MCF 10A (cell line): Measurements from ENCODE around the gene SLC23A3. TPM values are rescaled to one million over a fixed set of nuclear protein-coding genes. Genes with fewer than 3 reads are reported as not detected.

Experiments used
- BruUV-seq: library from RNA; stranded (reverse); fragments of 400-500 nt; replicated peaks from 2 replicates; lab custom pipeline; 2021; lab: Mats Ljungman, UMichigan
- CTCF ChIA-PET: fragments of 300-600 bp; sonication (Branson Sonifier 250); formaldehyde crosslinking; extraction: SDS; loops from one replicate; lab custom pipeline; 2021; ENCODE audit warnings: antibody characterized with exemption, inconsistent platforms; lab: Yijun Ruan, JAX
- POLR2A ChIA-PET: fragments of 300-600, 350-650 bp; sonication (Branson Sonifier 250); formaldehyde crosslinking; extraction: SDS; loops from one replicate; lab custom pipeline; 2020; ENCODE audit warnings: antibody characterized with exemption, inconsistent platforms; lab: Yijun Ruan, JAX
- DNase-seq: peaks from one replicate; pipeline ENCODE4 v3.0.0-alpha.2; 2018; ENCODE audit not compliant: unreplicated experiment
- H3K27ac Mint-ChIP-seq: one replicate; pipeline ENCODE4 v1.8.0; 2022; ENCODE audit warnings: mild to moderate bottlenecking, low read depth, mixed read lengths; ENCODE audit not compliant: unreplicated experiment
- H3K27me3 Mint-ChIP-seq: one replicate; pipeline ENCODE4 v1.8.0; 2022; ENCODE audit warnings: mixed read lengths; ENCODE audit not compliant: insufficient read depth, unreplicated experiment
- H3K36me3 Mint-ChIP-seq: one replicate; pipeline ENCODE4 v1.8.0; 2022; ENCODE audit warnings: mild to moderate bottlenecking, moderate library complexity, mixed read lengths; ENCODE audit not compliant: insufficient read depth, unreplicated experiment
- H3K4me1 Mint-ChIP-seq: one replicate; pipeline ENCODE4 v1.8.0; 2022; ENCODE audit warnings: mixed read lengths; ENCODE audit not compliant: insufficient read depth, unreplicated experiment
- H3K4me3 Mint-ChIP-seq: one replicate; pipeline ENCODE4 v1.8.0; 2022; ENCODE audit warnings: mild to moderate bottlenecking, moderate library complexity, mixed read lengths; ENCODE audit not compliant: unreplicated experiment
- H3K9me3 Mint-ChIP-seq: one replicate; pipeline ENCODE4 v1.8.0; 2022; ENCODE audit warnings: mixed read lengths; ENCODE audit not compliant: unreplicated experiment
- CTCF ChIP-seq: fragments of 200-600 bp; IDR thresholded peaks from one replicate; pipeline ENCODE4 v1.8.0; 2022; ENCODE audit warnings: antibody characterized with exemption, mild to moderate bottlenecking; ENCODE audit not compliant: unreplicated experiment
- intact Hi-C: fragments of 100-400 bp; cut with micrococcal nuclease; formaldehyde crosslinking; loops from 2 replicates; pipeline ENCODE4 v1.14.1; 2022
- total RNA-seq: library from RNA; stranded (reverse); gene quantifications from 2 replicates; pipeline ENCODE4 v1.2.3, GENCODE V29; 2022

SLC23A3 gene
- total RNA-seq, 1 experiment from 2014 or later: 1.7 TPM

- no peak for DNase-seq
- peaks cover 6% of the 10 kb centered on the region for H3K4me1 Mint-ChIP-seq
- no peaks in the 10 kb centered on the region for H3K9me3 Mint-ChIP-seq
- ChIA-PET POLR2A (interaction anchor here (0.6 to 1.5 kb wide), 2 partner anchors 78 to 89 kb away, joined by 3 to 4 read pairs; no protein-coding TSS in a partner anchor), CTCF (interaction anchor here (0.6 to 9.6 kb wide), 25 partner anchors 11 to 902 kb away, joined by 3 to 112 read pairs (median 7); partner anchors contain the start of gene NHEJ1)
- TF ChIP-seq CTCF: no peak
- H3K27me3 Mint-ChIP-seq: no peaks in the 10 kb centered on the region
- intact Hi-C loops: loop anchor here (2.0 to 5.0 kb wide), 2 partner anchors 41 to 266 kb away; no protein-coding TSS in a partner anchor
- no TSS peak for BruUV-seq
- H3K36me3 Mint-ChIP-seq: no peaks in the 10 kb centered on the region
- H3K27ac Mint-ChIP-seq: no peak overlapping the region
- H3K4me3 Mint-ChIP-seq: no peak overlapping the region
Measured at GRCh38 chr2:219118504-219118903, 51.3 kb downstream of the SLC23A3 start.

GRCh38 chr2:219116776-219117646 lies 52.8 kb downstream of the SLC23A3 start:
- Mint-ChIP-seq H3K36me3 (no peaks in the 10 kb centered on the region), H3K9me3 (no peaks in the 10 kb centered on the region), H3K27me3 (no peaks in the 10 kb centered on the region), H3K4me3 (no peak overlapping the region), H3K27ac (no peak overlapping the region), H3K4me1 (no peaks in the 10 kb centered on the region)
- no peak for TF ChIP-seq CTCF
- no peak for DNase-seq
- CTCF ChIA-PET: interaction anchor here (0.5 to 9.6 kb wide), 19 partner anchors 9 to 406 kb away, joined by 3 to 112 read pairs (median 4); no protein-coding TSS in a partner anchor
- POLR2A ChIA-PET: interaction anchor here (0.9 to 1.0 kb wide), 2 partner anchors 17 to 38 kb away, joined by 3 read pairs; no protein-coding TSS in a partner anchor
- intact Hi-C loops: loop anchor here (1.0 to 5.0 kb wide), 2 partner anchors 38 to 40 kb away; no protein-coding TSS in a partner anchor
- no TSS peak for BruUV-seq

- intact Hi-C loops: no loop called here
- ChIA-PET POLR2A (no interaction called here), CTCF (interaction anchor here (1.2 to 2.4 kb wide), 5 partner anchors 9 to 425 kb away, joined by 3 to 9 read pairs (median 4); no protein-coding TSS in a partner anchor)
Measured at GRCh38 chr2:219112651-219113338, 57.0 kb downstream of the SLC23A3 start.

More at GRCh38 chr2:219112651-219113338, 57.0 kb downstream of the SLC23A3 start:
- Mint-ChIP-seq H3K9me3 (no peaks in the 10 kb centered on the region), H3K4me1 (no peaks in the 10 kb centered on the region), H3K36me3 (peaks cover 9% of the 10 kb centered on the region), H3K4me3 (no peak overlapping the region), H3K27me3 (no peaks in the 10 kb centered on the region), H3K27ac (no peak overlapping the region)
- BruUV-seq: no TSS peak
- DNase-seq: no peak
- TF ChIP-seq CTCF: no peak
